Epithelial cell of proximal tubule (primary cell): ENCODE measurements around the gene ATP8A2. TPM values are rescaled to one million over a fixed set of nuclear protein-coding genes. Genes with fewer than 3 reads are reported as not detected.

Source experiments
- DNase-seq: peaks from one replicate; pipeline ENCODE4 v3.0.0-alpha.2; 2011; ENCODE audit warnings: low read depth
- H3K4me3 ChIP-seq: 2 replicates; pipeline ENCODE4 v1.5.1; 2011; ENCODE audit warnings: low read depth, mild to moderate bottlenecking, low read length
- total RNA-seq: library from RNA; depleted of rRNA; stranded (reverse); fragments of >200 nt; gene quantifications from 2 replicates; pipeline ENCODE4 v1.2.3, GENCODE V29; 2015
- TF ChIP-seq, protein P1 (sequence below): conservative IDR thresholded peaks from 2 replicates; pipeline ENCODE4 v1.5.1; 2012; ENCODE audit warnings: low read depth, mild to moderate bottlenecking, low read length

The ATP8A2 gene
- total RNA-seq, 1 donor from 2014 or later: 2.2 TPM

DNA sequence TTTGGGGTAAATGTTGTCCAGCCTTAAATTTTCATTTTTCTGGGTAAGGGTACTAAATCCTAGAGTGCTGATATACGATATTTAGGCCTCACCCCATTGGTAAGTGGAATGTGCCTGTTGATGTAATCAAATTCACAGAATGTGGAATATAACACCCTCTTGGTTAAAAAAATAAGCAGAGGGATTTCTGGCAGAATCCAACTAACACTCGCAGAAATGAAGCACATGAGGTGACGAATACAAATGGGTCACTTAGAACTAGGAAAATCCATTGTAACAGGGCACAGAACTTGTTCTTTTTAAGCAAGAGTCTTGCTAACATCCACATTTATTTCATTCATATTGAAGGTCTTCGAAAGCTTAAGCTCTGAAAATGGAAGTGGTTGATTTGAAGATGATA lies 359.8 kb downstream of the ATP8A2 start:
- no peak overlapping the region for H3K4me3 ChIP-seq
- DNase-seq: no peak
- TF ChIP-seq, protein P1, sequence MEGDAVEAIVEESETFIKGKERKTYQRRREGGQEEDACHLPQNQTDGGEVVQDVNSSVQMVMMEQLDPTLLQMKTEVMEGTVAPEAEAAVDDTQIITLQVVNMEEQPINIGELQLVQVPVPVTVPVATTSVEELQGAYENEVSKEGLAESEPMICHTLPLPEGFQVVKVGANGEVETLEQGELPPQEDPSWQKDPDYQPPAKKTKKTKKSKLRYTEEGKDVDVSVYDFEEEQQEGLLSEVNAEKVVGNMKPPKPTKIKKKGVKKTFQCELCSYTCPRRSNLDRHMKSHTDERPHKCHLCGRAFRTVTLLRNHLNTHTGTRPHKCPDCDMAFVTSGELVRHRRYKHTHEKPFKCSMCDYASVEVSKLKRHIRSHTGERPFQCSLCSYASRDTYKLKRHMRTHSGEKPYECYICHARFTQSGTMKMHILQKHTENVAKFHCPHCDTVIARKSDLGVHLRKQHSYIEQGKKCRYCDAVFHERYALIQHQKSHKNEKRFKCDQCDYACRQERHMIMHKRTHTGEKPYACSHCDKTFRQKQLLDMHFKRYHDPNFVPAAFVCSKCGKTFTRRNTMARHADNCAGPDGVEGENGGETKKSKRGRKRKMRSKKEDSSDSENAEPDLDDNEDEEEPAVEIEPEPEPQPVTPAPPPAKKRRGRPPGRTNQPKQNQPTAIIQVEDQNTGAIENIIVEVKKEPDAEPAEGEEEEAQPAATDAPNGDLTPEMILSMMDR: no peak

DNA sequence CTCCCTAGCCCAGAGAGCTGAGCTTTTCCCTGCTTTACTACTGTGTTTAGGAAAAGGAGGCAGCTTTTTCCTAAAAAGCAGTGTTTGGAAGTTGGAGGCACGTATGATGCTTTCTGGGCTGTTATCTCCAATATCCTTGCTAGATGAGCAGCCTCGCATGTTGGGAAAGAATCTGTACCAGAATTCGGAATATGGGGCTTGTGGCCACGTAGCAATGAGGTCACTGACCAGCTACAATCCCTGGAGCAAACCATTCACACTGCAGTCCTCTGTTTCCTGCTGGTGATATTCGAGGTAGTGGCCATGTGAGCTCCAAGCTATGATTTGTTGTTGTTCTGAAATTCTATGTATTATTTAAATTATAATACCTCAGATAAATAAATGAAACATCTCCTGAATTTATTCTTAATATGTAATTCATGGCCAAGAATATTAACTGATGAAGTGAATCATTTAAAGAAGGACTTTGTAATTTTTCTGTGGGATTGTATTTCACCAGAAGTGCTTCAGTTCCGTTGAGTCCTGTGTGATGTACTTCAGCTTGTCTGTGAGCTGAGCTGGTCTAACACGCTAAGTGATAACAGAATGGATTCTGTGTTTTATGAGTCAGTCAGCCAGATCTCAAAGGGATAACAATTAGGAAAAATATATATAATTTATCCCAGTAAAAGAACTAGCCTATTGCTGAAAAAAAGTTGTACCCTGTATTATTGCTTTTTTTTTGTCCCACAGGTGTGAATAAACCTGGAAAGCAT lies 360.5 kb downstream of the ATP8A2 start:
- TF ChIP-seq, protein P1: no peak
- no peak overlapping the region for H3K4me3 ChIP-seq
- no peak for DNase-seq

DNA sequence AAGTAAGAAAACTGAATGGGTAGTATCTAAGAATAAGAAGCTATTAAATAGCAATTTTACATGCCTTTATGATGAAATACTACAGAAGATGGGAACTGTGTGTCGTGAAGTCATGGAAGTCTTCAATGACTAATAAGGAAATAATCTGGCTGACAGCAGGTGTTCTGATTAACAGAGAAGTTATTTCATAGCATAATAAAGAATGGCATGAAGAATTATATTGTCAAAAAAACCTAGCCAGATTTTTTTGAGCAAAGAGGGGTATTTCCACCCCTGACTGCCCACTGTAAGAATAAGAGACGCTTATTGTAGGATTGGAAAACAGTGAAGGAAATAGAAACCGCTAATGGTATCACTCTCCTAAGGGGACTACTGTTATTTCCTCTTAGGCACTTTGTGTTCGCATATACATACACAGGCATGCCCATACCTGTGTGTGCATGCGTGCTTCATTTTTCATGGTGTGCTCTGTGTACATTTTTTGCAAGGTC lies 361.3 kb downstream of the ATP8A2 start:
- TF ChIP-seq, protein P1: no peak
- DNase-seq: peak; percentile 62
- H3K4me3 ChIP-seq: no peak overlapping the region

DNA sequence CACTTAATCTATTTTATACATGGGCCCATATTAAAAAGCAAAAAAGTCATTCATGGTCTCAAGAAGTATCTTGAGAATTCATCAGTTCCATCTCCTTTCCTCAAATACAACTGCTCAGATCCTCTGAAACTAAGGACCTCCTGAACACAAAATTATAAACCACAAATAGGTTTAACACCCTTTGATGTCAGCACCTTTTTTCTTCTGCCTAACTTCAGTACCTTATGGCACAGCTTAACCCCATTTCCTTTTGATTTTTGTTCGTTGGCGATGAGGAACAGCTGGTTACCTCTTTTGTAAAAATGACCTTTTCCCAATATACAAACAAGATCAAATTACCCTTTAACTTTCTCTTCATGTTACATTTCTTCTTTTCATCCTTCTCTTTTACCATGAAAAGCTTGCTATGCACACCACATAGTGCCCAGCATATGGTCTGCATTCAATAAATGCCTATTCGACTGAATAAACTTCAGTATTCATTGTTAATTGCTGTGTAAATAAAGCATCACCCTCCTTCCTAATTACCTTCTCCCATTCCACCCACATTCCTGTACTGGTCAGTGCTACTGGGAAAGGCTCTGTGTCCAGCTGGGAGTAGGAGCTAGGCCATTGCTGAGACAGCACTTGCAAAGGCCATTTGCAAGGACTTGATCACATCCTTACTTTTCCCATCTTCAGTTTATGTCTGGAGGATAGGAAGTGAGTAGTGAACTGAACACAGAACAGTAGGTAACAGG lies 362.1 kb downstream of the ATP8A2 start:
- no peak for DNase-seq
- TF ChIP-seq, protein P1: no peak
- H3K4me3 ChIP-seq: no peak overlapping the region

DNA sequence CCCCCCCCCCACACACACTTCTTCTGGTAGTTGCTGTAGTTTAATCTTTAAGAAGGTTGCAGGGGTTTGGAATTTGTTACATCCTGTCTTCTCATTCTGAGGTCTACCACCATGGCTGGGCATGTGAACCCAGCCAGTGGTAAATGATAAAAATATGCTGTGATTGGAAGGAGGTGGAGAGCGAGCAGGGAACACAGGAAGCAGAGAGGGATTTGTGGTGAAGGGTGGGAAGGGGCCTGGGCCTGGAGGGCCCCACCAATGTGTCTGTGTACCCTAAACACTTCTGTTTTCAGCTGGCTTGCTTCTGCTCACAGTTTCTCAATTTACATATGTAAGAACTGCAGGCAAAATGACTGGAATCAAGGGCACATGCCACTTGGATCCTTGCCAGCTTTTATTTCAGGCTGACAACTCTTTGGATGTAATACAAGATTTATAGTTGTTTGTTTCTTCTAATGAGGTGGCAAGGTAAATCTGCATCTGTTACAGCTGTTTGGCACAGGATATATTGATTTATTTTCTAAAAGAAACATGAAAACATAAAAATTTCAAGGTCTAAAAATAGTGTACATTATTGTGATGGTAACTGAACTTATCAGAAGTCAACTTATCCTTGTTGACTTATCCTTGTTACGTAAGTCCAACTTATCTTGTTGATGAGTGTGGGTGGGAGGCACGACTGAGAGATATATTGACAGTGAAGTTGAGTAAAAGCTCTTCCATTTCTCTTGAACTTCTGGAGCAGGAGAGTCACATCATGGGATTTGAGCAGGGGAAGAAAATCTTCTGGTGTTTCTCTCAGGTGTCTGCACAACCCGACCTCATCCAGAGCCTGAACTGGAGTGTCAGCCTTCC lies 366.8 kb downstream of the ATP8A2 start:
- no peak for DNase-seq
- TF ChIP-seq, protein P1: no peak

DNA sequence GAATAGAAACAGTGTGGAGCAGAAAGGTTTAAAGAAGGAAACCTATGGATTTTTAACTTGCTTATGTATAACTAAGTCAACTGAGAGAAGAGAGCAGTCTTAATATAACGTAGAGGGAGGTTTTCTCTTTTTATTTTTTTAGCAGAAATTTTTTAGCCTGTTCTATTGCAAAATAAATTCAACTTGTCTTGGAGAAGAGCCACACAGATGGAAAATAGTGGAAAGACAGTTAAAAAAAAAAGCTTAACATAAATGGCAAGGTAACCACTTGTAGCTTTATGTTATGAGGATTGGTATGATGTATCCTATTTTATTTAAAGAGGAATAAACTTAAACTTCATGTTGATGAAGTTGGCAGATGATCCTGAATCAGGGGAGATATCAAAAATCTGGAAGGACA lies 367.6 kb downstream of the ATP8A2 start:
- no peak for DNase-seq
- TF ChIP-seq, protein P1: no peak
- no peak overlapping the region for H3K4me3 ChIP-seq

More for the DNA sequence above, 366.8 kb downstream of the ATP8A2 start:
- H3K4me3 ChIP-seq: no peak overlapping the region
